T-cell (primary cell): ENCODE measurements around the gene SNX6. TPM values are rescaled to one million over a fixed set of nuclear protein-coding genes. Genes with fewer than 3 reads are reported as not detected.

ENCODE experiments used
- ATAC-seq, 4 experiments: fragments of 200-7000 bp in 3 of 4; fragments of 150-1000 bp in 1 of 4; cut with Tn5 transposase; replicated peaks in 1 of 4; 1 replicate in 3 of 4; 2 replicates in 1 of 4; pipeline ENCODE4 v1.10.0; 2021; ENCODE audit warnings: moderate library complexity in 3 of 4, mild to moderate bottlenecking in 2 of 4, moderate number of reproducible peaks in 1 of 4
- CTCF ChIA-PET, 2 donors: fragments of 300-600 bp; sonication (Branson Sonifier 250); formaldehyde crosslinking; loops; one replicate each; lab custom pipeline; 2022; ENCODE audit warnings: antibody characterized with exemption in 2 of 2; lab: Charles Lee
- POLR2A ChIA-PET, 2 donors: fragments of 300-600 bp; sonication (Branson Sonifier 250); formaldehyde crosslinking; loops; one replicate each; lab custom pipeline; 2022; ENCODE audit warnings: antibody characterized with exemption in 2 of 2; lab: Charles Lee
- DNase-seq, 35 experiments: peaks; one replicate each; pipeline versions ENCODE4 v3.0.0 to v3.0.0-alpha.2; 2013 to 2023
- H3K27ac ChIP-seq: one replicate; pipeline ENCODE4 v1.5.1; 2013; ENCODE audit warnings: low read length
- H3K27me3 ChIP-seq, 2 experiments: replicated peaks in 1 of 2; 1 replicate in 1 of 2; 2 replicates in 1 of 2; pipeline versions ENCODE4 v1.6.1 to v1.7.0; 2013; ENCODE audit warnings: low read length in 1 of 2, mixed read lengths in 1 of 2; ENCODE audit not compliant: control insufficient read depth in 2 of 2, insufficient read depth in 2 of 2; ENCODE audit errors: extremely low read depth in 1 of 2
- H3K36me3 ChIP-seq, 2 donors: 1 replicate in 1 of 2; 2 replicates in 1 of 2; pipeline versions ENCODE4 v1.6.1 to v1.7.0; 2013; ENCODE audit warnings: low read length in 1 of 2; ENCODE audit not compliant: control insufficient read depth in 2 of 2, insufficient read depth in 1 of 2; ENCODE audit errors: extremely low read depth in 1 of 2
- H3K4me1 ChIP-seq, 2 experiments: 1 replicate in 1 of 2; 2 replicates in 1 of 2; pipeline versions ENCODE4 v1.6.1 to v1.7.0; 2013; ENCODE audit warnings: low read length in 2 of 2, mixed read lengths in 1 of 2; ENCODE audit not compliant: insufficient read depth in 2 of 2, control insufficient read depth in 1 of 2; ENCODE audit errors: extremely low read depth in 1 of 2
- H3K4me3 ChIP-seq, 2 donors: 1 replicate in 1 of 2; 2 replicates in 1 of 2; pipeline versions ENCODE4 v1.5.1 to v1.7.0; 2013; ENCODE audit warnings: mild to moderate bottlenecking in 2 of 2, low read length in 1 of 2, moderate library complexity in 1 of 2; ENCODE audit not compliant: control insufficient read depth in 1 of 2; ENCODE audit errors: extremely low read depth in 1 of 2
- H3K9me3 ChIP-seq: 2 replicates; pipeline ENCODE4 v1.7.0; 2013
- H3K27ac Mint-ChIP-seq, 2 donors: one replicate each; pipeline ENCODE4 v1.8.0; 2020 to 2021; ENCODE audit warnings: mild to moderate bottlenecking in 2 of 2, mixed read lengths in 2 of 2
- H3K27me3 Mint-ChIP-seq, 2 donors: one replicate each; pipeline ENCODE4 v1.8.0; 2021 to 2022; ENCODE audit warnings: mixed read lengths in 2 of 2
- H3K36me3 Mint-ChIP-seq: one replicate; pipeline ENCODE4 v1.8.0; 2021; ENCODE audit warnings: mixed read lengths
- H3K4me1 Mint-ChIP-seq, 3 donors: one replicate each; pipeline ENCODE4 v1.8.0; 2020 to 2022; ENCODE audit warnings: mixed read lengths in 3 of 3, mild to moderate bottlenecking in 1 of 3
- H3K4me3 Mint-ChIP-seq, 3 donors: one replicate each; pipeline ENCODE4 v1.8.0; 2020 to 2022; ENCODE audit warnings: mild to moderate bottlenecking in 3 of 3, mixed read lengths in 3 of 3, moderate library complexity in 3 of 3
- H3K9me3 Mint-ChIP-seq, 3 donors: one replicate each; pipeline ENCODE4 v1.8.0; 2020 to 2022; ENCODE audit warnings: mixed read lengths in 3 of 3
- WGBS: methylation state at CpG from one replicate; pipeline ENCODE4 v1.1.5; 2013; ENCODE audit warnings: missing lambda C conversion rate; ENCODE audit not compliant: insufficient coverage; 5-methylcytosine and 5-hydroxymethylcytosine counted together
- total RNA-seq, 35 experiments: library from RNA in 6 of 35; stranded (reverse) in 6 of 35; fragments of 120-200 nt in 1 of 35; gene quantifications; one replicate each; pipeline versions ENCODE4 v1.2.1 to v1.2.4 and lab custom pipeline; 2013 to 2026

The SNX6 gene
- total RNA-seq, 5 donors from 2014 or later (not counting 1 experiment from before 2014, with no cell fraction given), result 63.4 to 69.1 (median 64.6) TPM

GRCh38 chr14:34616360-34616759 lies 13.6 kb downstream of the SNX6 start:
- Mint-ChIP-seq H3K4me1 (peaks cover 46 to 53% (median 48%) of the 10 kb centered on the region in 3 donors), H3K27me3 (no peaks in the 10 kb centered on the region), H3K4me3 (no peak overlapping the region), H3K36me3 (peaks cover 19% of the 10 kb centered on the region), H3K9me3 (no peaks in the 10 kb centered on the region), H3K27ac (no peak overlapping the region)
- DNase-seq (no peak), ATAC-seq (no peak)
- no peaks in the 10 kb centered on the region for H3K27me3 ChIP-seq
- H3K27ac ChIP-seq, result no peak overlapping the region
- 100% methylated on average over 3 of the region's 6 CpGs for WGBS
- H3K36me3 ChIP-seq, result peaks cover 0 to 20% of the 10 kb centered on the region in 2 donors
- H3K9me3 ChIP-seq, result no peaks in the 10 kb centered on the region
- ChIA-PET CTCF (no interaction called here), POLR2A (no interaction called here)
- peaks cover 0 to 20% of the 10 kb centered on the region in 2 experiments for H3K4me1 ChIP-seq
- no peak overlapping the region for H3K4me3 ChIP-seq

GRCh38 chr14:34615507-34615906 lies 14.4 kb downstream of the SNX6 start:
- no peak for ATAC-seq
- Histone ChIP-seq H3K9me3 (no peaks in the 10 kb centered on the region), H3K36me3 (peaks cover 0 to 19% of the 10 kb centered on the region in 2 donors), H3K27me3 (no peaks in the 10 kb centered on the region), H3K4me3 (no peak overlapping the region), H3K4me1 (peaks cover 0 to 17% of the 10 kb centered on the region in 2 experiments), H3K27ac (no peak overlapping the region)
- H3K4me1 Mint-ChIP-seq, result peaks cover 41 to 48% (median 44%) of the 10 kb centered on the region in 3 donors
- no peaks in the 10 kb centered on the region for H3K9me3 Mint-ChIP-seq
- DNase-seq, result no peak
- 100% methylated on average over 1 of the region's 6 CpGs for WGBS
- H3K4me3 Mint-ChIP-seq, result no peak overlapping the region
- ChIA-PET CTCF (no interaction called here), POLR2A (no interaction called here)
- H3K36me3 Mint-ChIP-seq, result peaks cover 15% of the 10 kb centered on the region
- peak overlapping the region; percentile 48 to 50 for H3K27ac Mint-ChIP-seq
- no peaks in the 10 kb centered on the region for H3K27me3 Mint-ChIP-seq

- H3K9me3 ChIP-seq, result no peaks in the 10 kb centered on the region
- H3K36me3 Mint-ChIP-seq, result peaks cover 10% of the 10 kb centered on the region
- no peaks in the 10 kb centered on the region for H3K27me3 Mint-ChIP-seq
- peaks cover 32 to 39% (median 35%) of the 10 kb centered on the region in 3 donors for H3K4me1 Mint-ChIP-seq
- peaks cover 0 to 14% of the 10 kb centered on the region in 2 experiments for H3K4me1 ChIP-seq
- ChIA-PET CTCF (no interaction called here), POLR2A (no interaction called here)
- H3K27ac ChIP-seq, result no peak overlapping the region
- no CpG with 5 or more reads among the region's 4 CpGs for WGBS
- no peaks in the 10 kb centered on the region for H3K9me3 Mint-ChIP-seq
- DNase-seq (peak in 1 of 35 experiments; percentile 9), ATAC-seq (peak; percentile 41 to 51 (median 48))
- H3K4me3 ChIP-seq, result no peak overlapping the region
- peak overlapping the region; percentile 21 to 64 for H3K27ac Mint-ChIP-seq
- peaks cover 0 to 15% of the 10 kb centered on the region in 2 donors for H3K36me3 ChIP-seq
- no peak overlapping the region for H3K4me3 Mint-ChIP-seq
- H3K27me3 ChIP-seq, result no peaks in the 10 kb centered on the region
Measured at GRCh38 chr14:34614638-34615037, 15.3 kb downstream of the SNX6 start.

- H3K9me3 ChIP-seq, result no peaks in the 10 kb centered on the region
- ChIA-PET CTCF (no interaction called here), POLR2A (interaction anchor here in 1 of 2 donors (0.6 kb wide), 1 partner anchor 816 kb away, joined by 3 read pairs; no protein-coding TSS in a partner anchor)
- no peak for ATAC-seq
- Mint-ChIP-seq H3K4me1 (peaks cover 13 to 18% (median 18%) of the 10 kb centered on the region in 3 donors), H3K27me3 (no peaks in the 10 kb centered on the region), H3K9me3 (no peaks in the 10 kb centered on the region), H3K36me3 (peaks cover 11% of the 10 kb centered on the region), H3K4me3 (no peak overlapping the region), H3K27ac (no peak overlapping the region)
- WGBS, result no CpG with 5 or more reads among the region's 3 CpGs
- H3K36me3 ChIP-seq, result peaks cover 15 to 40% of the 10 kb centered on the region in 2 donors
- H3K4me3 ChIP-seq, result no peak overlapping the region
- H3K27me3 ChIP-seq, result no peaks in the 10 kb centered on the region
- no peak overlapping the region for H3K27ac ChIP-seq
- no peak for DNase-seq
- H3K4me1 ChIP-seq, result peaks cover 0 to under 1% of the 10 kb centered on the region in 2 experiments
Measured at GRCh38 chr14:34610101-34610500, 19.8 kb downstream of the SNX6 start.

GRCh38 chr14:34605461-34605860 lies 24.5 kb downstream of the SNX6 start:
- CTCF ChIA-PET, result interaction anchor here in 1 of 2 donors (0.6 kb wide), 1 partner anchor 350 kb away, joined by 3 read pairs; no protein-coding TSS in a partner anchor
- Histone ChIP-seq H3K9me3 (no peaks in the 10 kb centered on the region), H3K4me1 (no peaks in the 10 kb centered on the region), H3K27me3 (no peaks in the 10 kb centered on the region), H3K36me3 (peaks cover 15 to 75% of the 10 kb centered on the region in 2 donors), H3K4me3 (no peak overlapping the region), H3K27ac (no peak overlapping the region)
- H3K36me3 Mint-ChIP-seq, result peaks cover 26% of the 10 kb centered on the region
- no peaks in the 10 kb centered on the region for H3K9me3 Mint-ChIP-seq
- ATAC-seq (no peak), DNase-seq (no peak)
- no CpG with 5 or more reads among the region's 2 CpGs for WGBS
- H3K27ac Mint-ChIP-seq, result peak overlapping the region in 1 of 2 donors; percentile 11
- H3K4me3 Mint-ChIP-seq, result no peak overlapping the region
- peaks cover 0 to 13% (median 6%) of the 10 kb centered on the region in 3 donors for H3K4me1 Mint-ChIP-seq
- POLR2A ChIA-PET, result interaction anchor here (0.7 kb wide), 2 partner anchors 8 to 13 kb away, joined by 4 to 10 read pairs; no protein-coding TSS in a partner anchor
- H3K27me3 Mint-ChIP-seq, result no peaks in the 10 kb centered on the region

GRCh38 chr14:34604995-34605394 lies 25.0 kb downstream of the SNX6 start:
- no peaks in the 10 kb centered on the region for H3K9me3 Mint-ChIP-seq
- peaks cover 0 to 13% (median 6%) of the 10 kb centered on the region in 3 donors for H3K4me1 Mint-ChIP-seq
- POLR2A ChIA-PET, result interaction anchor here in 1 of 2 donors (0.7 kb wide), 1 partner anchor 13 kb away, joined by 4 read pairs; no protein-coding TSS in a partner anchor
- peak overlapping the region in 1 of 2 donors; percentile 11 for H3K27ac Mint-ChIP-seq
- peaks cover 31% of the 10 kb centered on the region for H3K36me3 Mint-ChIP-seq
- Histone ChIP-seq H3K4me3 (no peak overlapping the region), H3K27ac (no peak overlapping the region), H3K36me3 (peaks cover 15 to 79% of the 10 kb centered on the region in 2 donors), H3K4me1 (no peaks in the 10 kb centered on the region), H3K9me3 (no peaks in the 10 kb centered on the region), H3K27me3 (no peaks in the 10 kb centered on the region)
- no CpG with 5 or more reads among the region's 1 CpG for WGBS
- no peaks in the 10 kb centered on the region for H3K27me3 Mint-ChIP-seq
- no peak for DNase-seq
- no peak overlapping the region for H3K4me3 Mint-ChIP-seq
- CTCF ChIA-PET, result interaction anchor here in 1 of 2 donors (0.6 kb wide), 1 partner anchor 351 kb away, joined by 3 read pairs; no protein-coding TSS in a partner anchor
- no peak for ATAC-seq
